ENCODE measurements around the gene SLC37A3. TPM values are rescaled to one million over a fixed set of nuclear protein-coding genes. Genes with fewer than 3 reads are reported as not detected.
"Not testable (repeated sequence)": the region's sequence is repeated elsewhere in the genome, so short reads cannot be mapped to it uniquely, and the experiment has no call there.

Gene SLC37A3
- total and polyA plus RNA-seq, 3 experiments from 2014 or later = 12.0 to 57.2 (median 56.6) TPM

DNA sequence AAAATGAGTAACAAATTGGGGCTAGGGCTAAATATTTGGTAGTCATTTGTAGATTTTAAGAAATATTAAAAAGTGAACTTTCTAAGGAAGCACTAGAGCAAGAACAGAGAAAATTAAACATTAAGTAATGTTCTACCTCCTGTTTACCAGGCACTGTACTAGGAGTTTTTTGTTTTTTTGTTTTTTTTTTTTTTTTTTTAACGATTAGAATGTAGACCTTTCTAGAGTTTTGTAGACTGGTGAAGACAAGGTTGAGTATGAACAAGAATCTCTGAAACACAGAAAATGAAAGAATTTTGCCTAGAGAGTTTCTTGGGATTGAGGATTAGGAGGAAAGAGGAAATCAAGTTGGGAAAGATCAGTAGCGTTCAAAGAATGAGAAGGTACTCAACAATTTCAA, 73.6 kb downstream of the SLC37A3 start:
- Mint-ChIP-seq H3K9me3 (no peaks in the 10 kb centered on the region), H3K27me3 (no peaks in the 10 kb centered on the region)

DNA sequence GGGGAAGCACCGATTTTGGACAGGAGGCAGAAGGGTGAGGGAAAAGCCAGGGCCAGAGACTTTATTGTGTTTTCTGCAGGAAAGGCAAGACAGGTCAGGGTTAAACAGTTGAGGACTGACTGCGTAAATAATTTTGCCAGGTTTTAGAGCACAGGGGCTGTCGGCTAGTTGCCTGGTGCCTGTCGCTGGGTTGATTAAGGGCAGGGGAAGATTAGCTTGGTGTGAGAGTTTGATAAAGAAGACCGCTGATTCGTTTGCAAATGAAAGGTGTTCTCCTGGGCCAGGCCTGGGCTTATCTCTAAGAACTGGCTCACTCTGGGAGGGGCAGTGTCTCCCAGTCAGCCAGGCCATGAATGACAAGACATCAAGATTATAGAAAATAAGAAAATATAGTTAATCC, 75.6 kb downstream of the SLC37A3 start:
- peaks cover 0 to under 1% of the 10 kb centered on the region in 2 donors for H3K27me3 Mint-ChIP-seq
- Histone ChIP-seq H3K36me3 (ENCODE audit: insufficient read depth, low read length) (no peaks in the 10 kb centered on the region), H3K9me3 (ENCODE audit: low read length) (no peaks in the 10 kb centered on the region), H3K4me3 (ENCODE audit: low read length) (no peak overlapping the region), H3K4me1 (ENCODE audit: insufficient read depth, low read length) (peaks cover 4% of the 10 kb centered on the region), H3K27ac (ENCODE audit: low read depth, low read length) (no peak overlapping the region), H3K27me3 (ENCODE audit: insufficient read depth, low read length, poor library complexity, severe bottlenecking) (no peaks in the 10 kb centered on the region)
- H3K4me1 Mint-ChIP-seq = no peaks in the 10 kb centered on the region
- H3K27ac Mint-ChIP-seq = no peak overlapping the region
- H3K9me3 Mint-ChIP-seq = no peaks in the 10 kb centered on the region
- ChIA-PET CTCF (no interaction called here), POLR2A (no interaction called here)
- H3K36me3 Mint-ChIP-seq = peaks cover 0 to 2% (median 0%) of the 10 kb centered on the region in 3 donors
- no peak overlapping the region for H3K4me3 Mint-ChIP-seq
- DNase-seq = no peak

More for the DNA sequence above, 73.6 kb downstream of the SLC37A3 start:
- ChIA-PET POLR2A (interaction anchor here (0.7 kb wide), 1 partner anchor 147 kb away, joined by 4 read pairs; the partner anchor contains the start of gene KDM7A), CTCF (interaction anchor here (2.1 to 2.8 kb wide), 2 partner anchors 148 to 678 kb away, joined by 5 to 8 read pairs; partner anchors contain the start of gene KDM7A)
- H3K4me1 ChIP-seq (ENCODE audit: insufficient read depth, low read length) = peaks cover 4% of the 10 kb centered on the region
- no peak overlapping the region for H3K27ac Mint-ChIP-seq
- H3K27ac ChIP-seq (ENCODE audit: low read depth, low read length) = no peak overlapping the region
- H3K27me3 ChIP-seq (ENCODE audit: insufficient read depth, low read length, poor library complexity, severe bottlenecking) = no peaks in the 10 kb centered on the region
- H3K9me3 ChIP-seq (ENCODE audit: low read length) = no peaks in the 10 kb centered on the region
- H3K4me3 Mint-ChIP-seq = no peak overlapping the region
- peaks cover 0 to under 1% (median 0%) of the 10 kb centered on the region in 3 donors for H3K36me3 Mint-ChIP-seq
- no peaks in the 10 kb centered on the region for H3K36me3 ChIP-seq (ENCODE audit: insufficient read depth, low read length)
- H3K4me1 Mint-ChIP-seq = no peaks in the 10 kb centered on the region
- no peak overlapping the region for H3K4me3 ChIP-seq (ENCODE audit: low read length)
- DNase-seq = no peak

DNA sequence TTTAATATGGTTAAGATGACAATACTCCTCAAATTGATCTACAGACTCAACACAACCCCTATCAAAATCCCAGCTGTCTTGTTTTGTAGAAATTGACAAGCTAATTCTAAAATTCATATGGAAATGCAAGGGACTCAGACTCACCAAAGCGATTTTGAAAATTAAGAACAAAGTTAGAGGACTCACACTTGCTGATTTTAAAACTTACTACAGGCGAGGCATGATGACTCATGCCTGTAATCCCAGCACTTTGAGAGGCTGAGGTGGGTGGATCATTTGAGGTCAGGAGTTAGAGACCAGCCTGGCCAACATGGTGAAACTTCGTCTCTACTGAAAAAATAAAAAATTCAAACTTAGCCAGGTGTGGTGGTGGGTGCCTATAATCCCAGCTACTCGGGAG, 78.3 kb downstream of the SLC37A3 start:
- H3K9me3 Mint-ChIP-seq; H3K4me3 Mint-ChIP-seq; H3K27ac Mint-ChIP-seq; H3K27me3 ChIP-seq (ENCODE audit: insufficient read depth, low read length, poor library complexity, severe bottlenecking); H3K27ac ChIP-seq (ENCODE audit: low read depth, low read length); H3K4me1 Mint-ChIP-seq; H3K9me3 ChIP-seq (ENCODE audit: low read length); H3K27me3 Mint-ChIP-seq; H3K36me3 Mint-ChIP-seq; POLR2A ChIA-PET; H3K36me3 ChIP-seq (ENCODE audit: insufficient read depth, low read length); DNase-seq; H3K4me3 ChIP-seq (ENCODE audit: low read length); H3K4me1 ChIP-seq (ENCODE audit: insufficient read depth, low read length): not testable (repeated sequence)
- CTCF ChIA-PET = interaction anchor here (0.8 to 1.0 kb wide), 2 partner anchors 16 to 143 kb away, joined by 3 read pairs; no protein-coding TSS in a partner anchor

DNA sequence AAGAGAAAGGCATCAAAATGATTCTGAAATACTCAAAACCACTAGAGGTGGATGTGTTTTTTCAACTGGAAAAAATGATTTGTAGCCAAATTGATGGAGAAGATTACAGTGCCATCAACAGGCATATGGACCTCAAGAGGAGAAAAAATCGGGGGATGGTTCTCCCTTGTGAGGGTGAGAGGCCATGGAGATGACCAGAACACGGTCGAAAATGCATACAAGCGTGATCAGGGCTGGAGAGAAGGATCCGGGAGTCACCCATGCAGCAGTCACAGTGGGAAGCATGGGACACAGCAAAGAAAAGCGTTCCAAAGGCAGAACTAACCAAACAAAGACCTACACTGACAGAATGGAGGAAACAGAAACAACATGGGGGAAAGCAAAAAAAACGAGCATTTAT, 80.3 kb downstream of the SLC37A3 start:
- DNase-seq = no peak
- H3K27ac ChIP-seq (ENCODE audit: low read depth, low read length) = no peak overlapping the region
- no peaks in the 10 kb centered on the region for H3K9me3 Mint-ChIP-seq
- H3K9me3 ChIP-seq (ENCODE audit: low read length) = no peaks in the 10 kb centered on the region
- peaks cover 0 to 5% (median 1%) of the 10 kb centered on the region in 3 donors for H3K36me3 Mint-ChIP-seq
- H3K4me3 Mint-ChIP-seq = no peak overlapping the region
- no peak overlapping the region for H3K4me3 ChIP-seq (ENCODE audit: low read length)
- H3K27me3 ChIP-seq (ENCODE audit: insufficient read depth, low read length, poor library complexity, severe bottlenecking) = no peaks in the 10 kb centered on the region
- no peaks in the 10 kb centered on the region for H3K36me3 ChIP-seq (ENCODE audit: insufficient read depth, low read length)
- ChIA-PET POLR2A (interaction anchor here (0.5 kb wide), 1 partner anchor 1218 kb away, joined by 3 read pairs; no protein-coding TSS in a partner anchor), CTCF (no interaction called here)
- no peak overlapping the region for H3K27ac Mint-ChIP-seq
- peaks cover 0 to 12% of the 10 kb centered on the region in 2 donors for H3K27me3 Mint-ChIP-seq
- no peaks in the 10 kb centered on the region for H3K4me1 Mint-ChIP-seq
- no peaks in the 10 kb centered on the region for H3K4me1 ChIP-seq (ENCODE audit: insufficient read depth, low read length)

DNA sequence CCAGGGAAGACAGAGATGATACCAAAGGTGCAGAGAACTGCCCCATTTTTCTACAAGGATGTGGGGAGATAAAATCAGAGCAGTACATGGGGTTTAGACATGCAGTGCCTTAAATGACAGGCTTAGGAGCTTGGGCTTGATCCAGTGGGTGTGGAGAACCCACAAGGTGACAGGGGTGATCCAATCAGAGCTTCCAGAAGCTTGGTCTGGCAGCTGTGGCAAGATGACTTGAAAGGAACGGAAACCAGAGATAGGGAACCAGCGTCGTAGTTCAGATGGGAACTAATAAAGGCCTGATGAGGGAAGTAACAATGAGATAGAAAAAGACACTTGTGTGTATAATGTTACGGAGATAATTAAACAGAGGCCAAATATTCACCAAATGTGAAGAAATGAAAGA, 80.7 kb downstream of the SLC37A3 start:
- no peaks in the 10 kb centered on the region for H3K36me3 ChIP-seq (ENCODE audit: insufficient read depth, low read length)
- no peaks in the 10 kb centered on the region for H3K4me1 ChIP-seq (ENCODE audit: insufficient read depth, low read length)
- Mint-ChIP-seq H3K27ac (no peak overlapping the region), H3K9me3 (peaks cover 2 to 3% (median 2%) of the 10 kb centered on the region in 5 donors), H3K4me3 (no peak overlapping the region), H3K4me1 (no peaks in the 10 kb centered on the region), H3K27me3 (peaks cover 0 to 13% of the 10 kb centered on the region in 2 donors), H3K36me3 (peaks cover 0 to 8% (median 5%) of the 10 kb centered on the region in 3 donors)
- no peaks in the 10 kb centered on the region for H3K9me3 ChIP-seq (ENCODE audit: low read length)
- ChIA-PET CTCF (interaction anchor here (2.2 kb wide), 1 partner anchor 9 kb away, joined by 7 read pairs; no protein-coding TSS in a partner anchor), POLR2A (interaction anchor here (0.5 kb wide), 1 partner anchor 1218 kb away, joined by 3 read pairs; no protein-coding TSS in a partner anchor)
- no peak overlapping the region for H3K4me3 ChIP-seq (ENCODE audit: low read length)
- no peaks in the 10 kb centered on the region for H3K27me3 ChIP-seq (ENCODE audit: insufficient read depth, low read length, poor library complexity, severe bottlenecking)
- no peak overlapping the region for H3K27ac ChIP-seq (ENCODE audit: low read depth, low read length)
- DNase-seq = no peak

DNA sequence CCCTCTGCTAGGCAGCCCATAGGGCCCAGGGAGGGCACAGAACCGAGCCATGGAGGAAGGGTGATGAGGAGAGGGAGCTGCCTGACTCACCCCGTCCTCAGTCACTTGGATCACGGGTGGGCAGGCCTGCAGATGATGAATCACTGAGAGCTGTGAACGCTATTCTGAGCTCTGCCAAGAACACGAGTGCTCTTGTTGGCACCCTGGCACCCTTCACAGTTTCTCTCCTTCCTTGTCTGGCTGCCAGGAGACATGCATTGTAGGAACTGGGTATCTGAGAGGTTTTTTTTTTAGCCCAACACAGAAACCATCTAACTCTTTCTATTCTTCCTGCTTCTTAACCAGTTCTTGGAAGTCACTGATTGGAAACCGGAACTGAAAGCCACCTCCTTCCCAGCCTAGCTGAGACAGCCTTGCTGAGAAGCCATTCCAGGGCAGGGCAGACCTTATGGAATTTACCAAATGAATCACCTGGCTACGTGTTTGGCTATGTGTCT, 82.1 kb downstream of the SLC37A3 start:
- no peak for DNase-seq
- Mint-ChIP-seq H3K36me3 (peaks cover 2 to 16% (median 13%) of the 10 kb centered on the region in 3 donors), H3K4me3 (no peak overlapping the region), H3K9me3 (peaks cover 7 to 14% (median 12%) of the 10 kb centered on the region in 5 donors), H3K27me3 (peaks cover 6 to 15% of the 10 kb centered on the region in 2 donors), H3K4me1 (no peaks in the 10 kb centered on the region), H3K27ac (no peak overlapping the region)
- CTCF ChIA-PET = interaction anchor here (1.1 to 2.2 kb wide), 3 partner anchors 10 to 147 kb away, joined by 3 to 7 read pairs (median 4); no protein-coding TSS in a partner anchor
- H3K27ac ChIP-seq (ENCODE audit: low read depth, low read length) = no peak overlapping the region
- H3K36me3 ChIP-seq (ENCODE audit: insufficient read depth, low read length) = no peaks in the 10 kb centered on the region
- H3K4me3 ChIP-seq (ENCODE audit: low read length) = no peak overlapping the region
- no peaks in the 10 kb centered on the region for H3K4me1 ChIP-seq (ENCODE audit: insufficient read depth, low read length)
- no peaks in the 10 kb centered on the region for H3K27me3 ChIP-seq (ENCODE audit: insufficient read depth, low read length, poor library complexity, severe bottlenecking)
- POLR2A ChIA-PET = no interaction called here
- H3K9me3 ChIP-seq (ENCODE audit: low read length) = no peaks in the 10 kb centered on the region

DNA sequence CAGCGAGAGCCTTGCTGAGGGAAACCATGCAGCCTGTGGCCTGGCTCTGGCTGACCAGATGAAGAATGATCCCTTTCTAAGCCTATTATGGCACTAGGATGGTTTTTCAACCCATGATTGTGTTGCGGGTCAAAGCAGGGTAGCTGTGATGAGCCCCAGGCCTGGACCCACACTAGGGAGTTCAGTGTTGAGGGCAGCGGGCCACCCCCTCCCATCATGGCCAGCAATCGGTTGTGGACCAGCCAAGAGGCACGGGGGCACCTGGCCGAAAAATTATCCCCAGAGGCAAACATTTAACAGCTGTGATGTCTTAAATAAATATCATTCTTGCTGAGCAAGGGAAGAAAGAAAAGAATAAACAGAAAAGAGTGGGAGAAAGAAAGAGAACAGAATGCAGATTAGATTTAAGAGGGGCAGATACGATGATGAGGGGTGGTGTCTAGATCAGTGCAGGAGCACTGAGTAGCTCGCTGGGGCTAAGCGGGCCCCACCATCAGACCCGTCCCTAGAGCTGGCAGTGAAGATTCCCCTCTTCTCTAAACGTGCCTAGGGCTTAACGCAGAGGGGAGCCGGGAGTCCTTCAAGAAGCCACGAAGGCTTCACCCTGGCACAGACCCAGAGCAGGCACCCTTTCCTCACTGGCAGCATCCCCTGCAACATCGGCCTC, 82.7 kb downstream of the SLC37A3 start:
- no peak overlapping the region for H3K27ac ChIP-seq (ENCODE audit: low read depth, low read length)
- Mint-ChIP-seq H3K4me3 (no peak overlapping the region), H3K27ac (no peak overlapping the region), H3K9me3 (peaks cover 7 to 15% (median 12%) of the 10 kb centered on the region in 5 donors), H3K27me3 (peaks cover 6 to 18% of the 10 kb centered on the region in 2 donors), H3K36me3 (peaks cover 2 to 16% (median 13%) of the 10 kb centered on the region in 3 donors), H3K4me1 (peaks cover 0 to 3% (median under 1%) of the 10 kb centered on the region in 3 donors)
- H3K4me1 ChIP-seq (ENCODE audit: insufficient read depth, low read length) = no peaks in the 10 kb centered on the region
- CTCF ChIA-PET = interaction anchor here (2.2 kb wide), 1 partner anchor 11 kb away, joined by 7 read pairs; no protein-coding TSS in a partner anchor
- no peaks in the 10 kb centered on the region for H3K36me3 ChIP-seq (ENCODE audit: insufficient read depth, low read length)
- no peak overlapping the region for H3K4me3 ChIP-seq (ENCODE audit: low read length)
- POLR2A ChIA-PET = no interaction called here
- no peaks in the 10 kb centered on the region for H3K27me3 ChIP-seq (ENCODE audit: insufficient read depth, low read length, poor library complexity, severe bottlenecking)
- DNase-seq = no peak
- H3K9me3 ChIP-seq (ENCODE audit: low read length) = no peaks in the 10 kb centered on the region

Data from CD8-positive, alpha-beta memory T cell (primary cell).